SKM-1 (cell line): Measurements from ENCODE around the gene KIAA0232.
"Not testable (repeated sequence)": the region's sequence is repeated elsewhere in the genome, so short reads cannot be mapped to it uniquely, and the experiment has no call there.

ENCODE experiments used
- DNase-seq: peaks from one replicate; lab custom pipeline; 2025; ENCODE audit not compliant: unreplicated experiment; lab: John Stamatoyannopoulos, UW

KIAA0232 gene

DNA sequence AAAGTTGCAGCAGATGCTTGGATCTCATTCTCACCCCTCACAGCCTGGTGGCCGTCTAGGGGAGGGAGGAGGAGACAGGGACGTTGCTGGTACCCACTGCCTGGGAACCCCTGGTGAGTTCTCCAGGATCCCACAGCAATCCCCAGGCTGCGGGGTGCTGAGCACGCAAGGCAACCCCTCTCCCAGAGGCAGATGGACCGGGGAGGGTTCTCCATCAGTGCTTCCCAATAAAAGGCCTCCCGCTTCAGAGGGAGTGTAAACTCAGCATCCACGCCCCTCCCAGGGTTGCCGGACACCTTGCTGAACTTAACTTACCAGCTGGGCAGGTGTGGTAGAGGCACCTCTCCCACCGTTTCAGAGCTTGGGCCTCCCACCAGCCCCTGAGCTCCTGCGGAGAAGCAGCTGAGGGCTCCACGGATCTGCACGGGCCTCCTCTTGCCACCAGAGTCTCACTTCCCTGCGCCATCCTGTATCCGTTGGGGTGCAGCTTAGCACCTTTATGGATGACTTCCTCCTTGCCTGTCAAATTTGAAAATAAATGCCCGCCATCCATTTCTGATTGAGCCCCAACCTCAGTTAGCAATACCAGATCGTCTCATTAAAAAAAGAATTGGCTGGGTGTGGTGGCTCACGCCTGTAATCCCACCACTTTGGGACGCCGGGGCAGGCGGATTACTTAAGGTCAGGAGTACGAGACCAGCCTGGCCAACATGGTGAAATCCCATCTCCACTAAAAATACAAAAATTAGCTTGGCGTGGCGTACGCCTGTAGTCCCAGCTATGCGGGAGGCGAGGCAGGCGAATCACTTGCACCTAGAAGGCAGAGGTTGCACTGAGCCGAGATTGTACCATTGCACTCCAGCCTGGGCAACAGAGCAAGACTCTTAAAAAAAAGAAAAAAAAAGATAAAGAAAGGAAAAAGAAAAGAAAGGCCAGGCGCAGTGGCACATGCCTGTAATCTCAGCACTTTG, 112.3 kb downstream of the KIAA0232 start:
- no peak for DNase-seq

DNA sequence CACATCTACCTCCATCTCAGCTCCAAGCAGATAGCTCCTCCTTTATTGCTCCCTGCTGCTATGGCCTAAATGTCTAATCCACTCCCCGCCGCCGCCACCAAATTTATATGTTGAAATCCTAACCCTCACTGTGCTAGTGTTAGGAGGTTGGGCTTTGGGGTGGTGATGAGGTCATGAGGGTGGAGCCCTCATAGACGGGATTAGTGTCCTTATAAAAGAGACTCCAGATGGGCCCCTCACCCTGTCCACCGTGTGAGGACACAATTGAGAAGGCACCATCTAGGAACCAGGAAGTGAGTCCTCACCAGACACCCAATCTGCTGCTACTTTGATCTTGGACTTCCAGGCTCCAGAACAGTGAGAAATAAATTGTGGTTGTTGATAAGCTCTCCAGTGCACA, 113.5 kb downstream of the KIAA0232 start:
- DNase-seq = no peak

DNA sequence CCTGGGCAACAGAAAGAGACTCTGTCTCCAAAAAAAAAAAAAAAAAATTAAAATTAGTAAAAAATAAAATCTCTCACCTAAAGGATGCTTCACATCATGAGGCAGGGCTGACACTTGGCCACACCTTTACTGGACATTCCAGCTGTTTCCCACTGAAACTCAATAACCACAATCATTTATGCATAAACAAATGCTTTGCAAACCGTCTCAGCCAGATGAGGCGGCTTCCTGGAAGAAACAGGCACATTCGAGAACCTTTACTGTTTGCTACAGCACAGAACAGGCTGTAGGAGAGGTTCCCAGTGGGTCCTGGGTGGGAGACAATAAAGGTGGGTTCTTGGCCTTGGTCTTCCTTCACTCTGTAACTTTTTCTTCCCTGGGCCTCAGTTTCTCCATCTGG, 116.2 kb downstream of the KIAA0232 start:
- DNase-seq = no peak

DNA sequence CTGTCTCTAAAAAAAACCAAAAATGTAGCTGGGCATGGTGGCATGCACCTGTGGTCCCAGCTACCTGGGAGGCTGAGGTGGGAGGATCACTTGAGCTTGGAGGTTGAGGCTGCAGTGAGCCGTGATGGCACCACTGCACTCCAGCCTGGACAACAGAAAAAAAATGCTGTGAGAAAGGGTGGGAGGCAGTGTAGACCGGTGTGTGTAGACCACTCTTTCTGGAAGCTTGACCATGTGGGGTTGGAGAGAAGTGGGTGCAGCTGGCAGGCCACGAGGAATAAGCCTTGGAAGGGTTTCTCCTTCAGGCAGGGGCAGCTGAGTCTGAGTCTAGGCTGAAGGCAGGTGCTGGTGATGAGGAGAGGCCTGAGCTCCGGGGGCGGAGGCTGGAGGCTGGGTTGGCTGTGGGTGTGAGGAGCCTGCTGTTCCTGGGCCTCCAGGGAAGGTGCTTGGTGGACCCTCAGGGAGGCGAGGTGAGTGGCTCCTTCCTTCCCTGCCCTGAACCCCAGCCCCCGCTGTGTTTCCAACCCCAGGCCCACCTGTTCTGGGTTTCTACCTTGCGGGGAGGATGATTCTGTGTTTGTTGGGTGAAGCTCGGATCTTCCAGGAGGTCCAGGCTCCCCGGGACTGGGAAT, 117.8 kb downstream of the KIAA0232 start:
- DNase-seq = no peak

DNA sequence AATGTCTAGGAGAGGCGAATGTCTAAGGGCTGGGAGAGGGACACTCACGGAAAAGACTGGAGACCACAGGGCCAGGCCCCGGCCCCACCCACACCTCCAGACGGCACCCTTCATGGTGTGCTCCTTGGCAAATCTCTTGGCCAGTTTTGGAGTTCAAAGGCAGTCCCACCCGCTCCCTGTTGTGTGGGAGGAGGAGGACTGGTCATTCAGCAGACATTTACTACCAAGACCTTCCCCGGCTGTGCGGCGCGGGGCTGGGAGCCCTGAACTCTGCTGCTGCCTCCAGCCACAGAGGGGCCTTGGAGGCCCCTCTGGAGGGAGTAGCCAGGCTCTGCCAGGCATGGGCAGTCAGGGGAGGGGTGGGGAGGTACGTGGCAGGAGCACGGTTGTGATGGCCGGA, 118.4 kb downstream of the KIAA0232 start:
- DNase-seq = no peak

DNA sequence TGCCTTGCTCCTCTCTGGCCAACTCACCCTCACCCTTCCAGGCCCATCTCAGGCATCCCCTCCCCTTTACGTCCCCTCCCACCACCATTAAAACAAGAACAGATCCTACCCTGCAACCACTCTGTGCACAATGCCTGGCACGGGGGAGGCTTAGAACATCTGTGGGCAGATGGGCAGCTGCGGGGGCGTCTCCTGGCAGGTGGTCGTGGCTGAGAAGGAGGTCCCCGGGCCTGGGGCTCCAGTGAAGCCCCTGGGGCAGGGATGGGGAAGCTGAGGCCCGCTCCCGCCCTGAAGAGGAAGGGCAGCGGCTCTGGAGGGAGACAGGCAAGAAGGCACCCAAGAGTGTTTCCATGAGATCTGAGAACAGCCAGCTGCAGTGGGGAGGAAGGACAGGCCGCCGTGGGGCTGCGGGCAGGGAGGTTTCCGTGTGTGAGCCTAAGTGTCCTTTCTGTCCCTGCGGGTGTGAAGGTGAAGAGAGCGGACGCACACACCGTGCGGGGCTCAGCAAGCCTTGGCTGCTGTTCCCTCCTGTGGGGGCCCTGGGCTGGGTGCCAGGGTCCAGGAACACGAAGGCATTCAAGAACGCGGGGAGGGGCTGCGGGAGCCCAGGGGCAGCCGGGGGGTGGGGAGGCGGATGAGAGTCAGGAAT, 119.3 kb downstream of the KIAA0232 start:
- DNase-seq = no peak

DNA sequence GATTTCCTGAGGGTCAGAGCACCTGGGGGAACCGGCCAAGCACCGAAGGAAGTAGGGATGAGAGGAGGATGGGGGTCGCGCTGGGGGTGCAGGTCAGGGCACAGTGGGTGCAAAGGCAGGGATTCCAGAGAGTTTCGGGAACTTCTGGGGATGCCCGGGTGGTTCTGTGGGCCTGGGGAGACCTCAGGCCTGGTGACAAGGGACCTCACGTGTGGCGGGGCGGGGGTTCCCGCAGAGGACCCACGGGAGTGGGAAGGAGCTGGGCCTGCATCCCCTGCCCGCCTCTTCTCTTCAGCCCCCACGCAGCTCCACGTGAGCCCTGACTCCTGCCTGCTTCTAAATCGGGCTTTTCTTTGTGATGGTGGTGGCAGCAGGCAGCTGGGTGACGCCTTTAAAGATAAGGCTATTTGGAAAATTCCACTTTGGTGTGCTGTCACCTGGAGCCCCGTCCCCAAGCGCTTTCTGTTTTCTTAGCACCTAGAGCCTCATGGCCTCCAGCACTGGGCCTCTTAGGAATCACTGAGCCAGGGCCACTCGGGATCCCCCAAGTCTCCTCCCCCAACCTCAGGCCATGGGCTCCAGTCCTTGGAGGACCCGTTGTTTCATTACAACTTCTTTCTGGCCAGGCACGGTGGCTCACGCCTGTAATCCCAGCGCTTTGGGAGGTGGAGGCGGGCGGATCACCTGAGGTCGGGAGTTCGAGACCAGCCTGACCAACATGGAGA, 120.0 kb downstream of the KIAA0232 start:
- DNase-seq = no peak

DNA sequence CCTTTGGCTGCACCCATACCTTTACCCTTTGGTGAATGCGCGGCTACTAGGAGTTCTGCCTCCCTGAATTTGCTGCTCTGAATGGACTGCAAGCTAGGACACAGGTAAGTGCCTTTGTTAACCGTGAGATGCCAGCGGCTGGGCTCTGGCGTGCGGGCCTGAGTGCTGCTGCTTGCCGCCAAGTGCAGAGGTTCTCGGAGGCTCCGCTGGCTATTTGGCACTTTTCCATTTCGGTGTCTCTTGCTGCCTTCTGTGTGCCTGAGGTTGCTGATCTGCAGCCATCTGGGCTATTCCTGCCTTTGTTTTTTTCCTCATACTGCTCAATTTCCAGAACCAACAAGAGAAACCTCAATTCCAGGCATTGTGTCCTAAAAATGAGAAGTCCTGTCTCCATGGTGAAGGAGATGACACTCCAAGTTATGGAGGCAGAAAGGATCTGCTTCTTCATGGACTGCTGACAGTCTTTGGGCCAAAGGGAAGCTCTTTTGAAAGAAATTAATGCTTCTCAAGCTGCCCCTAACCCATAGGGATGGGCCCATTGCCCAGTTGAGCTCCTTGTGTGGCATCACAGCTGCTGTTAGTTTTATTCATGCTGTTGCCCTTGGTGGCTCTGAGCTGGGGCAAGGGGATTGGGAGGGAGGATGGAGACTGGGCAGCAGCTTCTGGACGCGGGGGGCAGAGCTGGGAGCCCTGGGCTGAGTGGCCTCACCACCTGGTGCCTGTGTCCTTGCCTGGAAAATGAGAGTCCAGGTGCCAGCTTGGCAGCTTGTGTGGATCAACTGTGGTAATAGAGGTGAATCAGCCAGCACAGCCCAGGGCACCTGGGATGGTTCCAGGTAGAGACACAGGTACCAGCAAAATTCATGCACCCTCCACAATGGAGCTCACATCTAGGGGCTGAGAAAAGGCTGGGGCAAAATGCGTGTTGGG, 123.3 kb downstream of the KIAA0232 start:
- no peak for DNase-seq

DNA sequence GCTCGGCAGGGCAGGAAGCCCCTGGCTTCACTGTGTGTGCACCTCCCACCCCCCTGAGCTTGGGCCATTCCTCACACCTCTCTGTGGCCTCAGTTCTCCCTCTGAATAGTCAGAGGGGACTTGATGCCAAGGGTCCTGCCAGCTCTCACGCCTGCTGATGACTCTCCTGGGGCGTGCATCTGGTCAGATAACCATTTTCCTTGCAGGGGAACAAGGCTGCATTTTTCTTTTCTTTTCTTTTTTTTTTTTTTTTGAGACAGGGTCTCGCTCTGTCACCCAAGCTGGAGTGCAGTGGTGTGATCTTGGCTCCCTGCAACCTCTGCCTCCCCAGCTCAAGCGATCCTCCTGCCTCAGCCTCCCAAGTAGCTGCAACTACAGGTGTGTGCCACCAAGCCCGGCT, 124.0 kb downstream of the KIAA0232 start:
- DNase-seq = not testable (repeated sequence)

DNA sequence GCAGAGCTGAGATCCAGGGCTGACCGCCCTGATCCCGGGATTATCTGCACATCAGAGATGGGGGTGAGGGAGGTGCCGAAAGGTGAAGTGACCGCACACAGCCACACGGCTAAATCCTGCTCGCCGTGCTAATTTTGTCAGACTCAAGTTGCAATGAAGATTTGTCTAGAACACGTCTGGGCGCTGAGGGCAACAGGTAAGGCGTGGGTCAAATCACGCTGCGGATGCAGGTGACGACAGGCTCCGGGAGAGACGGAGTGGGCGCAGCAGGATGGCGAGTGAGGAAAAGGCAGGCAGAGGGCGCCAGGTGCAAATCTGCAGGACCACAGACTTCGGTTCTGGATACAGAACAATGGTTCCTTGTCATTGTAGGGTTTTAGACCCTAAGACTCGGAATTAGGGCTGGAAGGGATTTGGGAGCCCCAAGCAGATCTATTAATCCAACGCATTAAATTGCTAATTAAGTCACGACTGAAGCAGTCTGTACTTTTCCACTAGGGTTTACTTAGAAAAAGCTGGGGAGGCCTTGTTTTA, 125.2 kb downstream of the KIAA0232 start:
- no peak for DNase-seq

DNA sequence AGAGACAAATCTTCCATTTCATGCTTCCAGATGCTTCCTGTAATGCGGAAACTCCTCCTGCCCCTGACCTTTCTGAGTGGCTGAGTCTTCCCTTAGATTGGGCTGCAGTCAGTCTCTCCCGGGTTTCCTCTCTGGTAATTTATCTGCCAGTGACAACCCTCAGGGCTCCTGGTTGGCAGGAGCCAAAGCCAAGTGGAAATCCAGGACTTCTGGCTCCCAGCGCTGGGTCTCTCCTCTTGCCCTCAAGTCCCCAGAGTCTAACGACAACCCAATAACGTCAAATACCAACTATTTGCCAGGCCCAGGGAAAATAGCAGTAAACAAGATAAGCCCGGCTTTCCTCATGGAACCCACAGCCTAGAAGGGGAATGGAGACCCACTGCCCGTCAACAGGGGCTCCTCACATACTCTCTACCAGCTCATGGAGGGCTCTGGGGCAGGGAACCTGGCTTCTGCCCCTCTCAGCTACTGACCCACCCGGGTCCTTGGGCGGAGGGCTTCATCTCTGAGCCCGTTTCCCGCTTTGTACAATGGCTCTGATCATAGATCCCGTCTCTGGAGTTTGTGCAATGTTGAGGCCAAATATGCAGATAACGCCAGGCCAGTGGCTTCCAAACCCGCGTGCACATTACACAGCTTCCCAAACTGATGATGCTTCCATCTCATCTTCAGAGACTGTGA, 126.0 kb downstream of the KIAA0232 start:
- DNase-seq = no peak

DNA sequence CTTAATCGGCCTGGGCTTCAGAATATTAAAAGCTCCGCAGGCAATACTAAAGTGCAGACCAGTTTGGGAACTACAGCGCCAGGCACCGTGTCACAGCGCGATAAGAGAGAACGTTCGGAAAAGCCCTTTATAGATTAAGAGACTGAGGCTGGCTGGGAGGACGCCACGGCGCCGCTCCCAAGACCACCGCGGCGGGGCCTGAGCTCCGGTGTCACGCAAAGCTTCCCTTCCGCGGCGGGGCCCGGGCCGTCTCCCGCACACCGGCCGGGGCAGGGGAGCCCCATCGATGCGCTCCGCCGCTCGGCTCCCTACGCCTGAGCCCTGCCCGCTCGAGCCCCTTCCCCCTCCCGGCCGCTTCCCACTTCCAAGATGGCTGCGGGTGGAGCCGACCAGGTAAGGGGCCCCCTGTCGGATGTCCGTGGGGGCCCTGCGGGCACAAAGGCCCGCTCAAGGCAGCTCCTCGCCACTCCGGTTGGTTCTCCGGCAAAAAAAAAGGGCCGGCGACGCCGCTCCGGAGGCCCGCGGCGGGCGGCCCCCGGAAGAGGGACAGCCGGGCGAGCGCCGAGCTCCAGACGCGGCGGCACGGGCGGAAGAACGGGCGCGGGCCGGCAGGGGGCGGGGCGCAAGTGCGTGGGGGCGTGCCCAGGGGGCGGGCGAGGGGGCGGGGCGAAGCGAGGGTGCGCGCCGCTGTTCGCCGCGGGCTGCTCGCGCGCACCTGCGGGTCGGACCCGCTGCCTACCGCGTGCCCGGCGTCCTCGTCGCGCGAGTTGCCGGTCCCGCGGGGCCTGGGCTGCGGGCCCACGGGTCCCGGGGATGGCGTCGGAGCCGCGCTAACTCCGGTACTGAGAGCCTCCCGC, 126.8 kb downstream of the KIAA0232 start, which contains the start of gene TBC1D14:
Gene TBC1D14 (plus strand): TSS at position 714 of the 857 bp plus-strand sequence. CDS start 13,564 bp downstream, outside the sequence.
- DNase-seq = peak; percentile 85

DNA sequence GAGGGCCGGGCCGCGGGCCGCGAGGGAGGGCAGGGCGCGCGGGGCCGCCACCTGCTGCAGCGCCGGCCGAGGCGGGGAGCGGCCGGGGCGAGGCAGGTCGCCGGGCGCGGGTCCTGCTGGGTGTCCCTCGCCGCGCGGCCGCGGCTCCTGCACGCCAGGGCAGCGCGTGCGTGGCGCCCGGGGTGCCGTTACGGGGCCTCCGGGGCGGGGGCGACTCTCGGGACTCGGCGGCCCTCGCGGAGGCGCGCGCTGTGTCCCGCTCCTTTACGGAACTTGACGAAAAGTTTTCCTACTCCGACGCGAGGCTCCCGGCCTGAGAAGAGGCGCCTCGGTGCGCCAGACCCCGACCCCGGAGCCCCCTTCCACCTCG, 127.4 kb downstream of the KIAA0232 start:
- DNase-seq = no peak

DNA sequence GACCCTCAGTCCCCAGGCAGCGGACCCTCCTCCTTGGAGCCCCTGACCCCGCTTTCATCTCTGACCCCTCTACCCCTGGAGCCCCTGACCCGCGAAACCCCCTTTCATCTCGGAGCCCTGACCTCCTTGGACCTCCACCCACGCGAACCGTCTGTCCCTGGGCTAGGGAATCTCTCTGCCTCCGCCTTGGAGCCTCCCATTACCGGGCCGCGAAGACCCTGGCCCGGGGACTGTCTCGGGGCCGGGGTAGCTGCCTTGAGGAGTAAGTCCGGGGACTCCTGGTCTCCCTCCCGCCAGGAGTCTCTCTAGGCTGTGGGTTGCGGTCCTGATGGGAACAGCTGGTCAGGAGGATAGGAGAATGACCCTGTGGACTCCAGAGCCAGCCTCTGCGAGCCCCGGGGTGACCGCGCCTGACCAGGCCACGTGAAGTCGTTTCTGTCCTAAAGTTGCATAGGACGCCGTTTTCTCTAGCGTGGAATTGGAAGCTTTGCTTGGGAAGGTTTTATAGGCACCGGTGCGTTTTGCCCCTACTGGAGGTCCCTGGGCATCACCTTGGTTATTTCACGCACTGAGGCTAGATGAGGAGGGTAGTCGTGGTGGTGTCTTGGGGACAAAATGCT, 127.9 kb downstream of the KIAA0232 start:
- no peak for DNase-seq

DNA sequence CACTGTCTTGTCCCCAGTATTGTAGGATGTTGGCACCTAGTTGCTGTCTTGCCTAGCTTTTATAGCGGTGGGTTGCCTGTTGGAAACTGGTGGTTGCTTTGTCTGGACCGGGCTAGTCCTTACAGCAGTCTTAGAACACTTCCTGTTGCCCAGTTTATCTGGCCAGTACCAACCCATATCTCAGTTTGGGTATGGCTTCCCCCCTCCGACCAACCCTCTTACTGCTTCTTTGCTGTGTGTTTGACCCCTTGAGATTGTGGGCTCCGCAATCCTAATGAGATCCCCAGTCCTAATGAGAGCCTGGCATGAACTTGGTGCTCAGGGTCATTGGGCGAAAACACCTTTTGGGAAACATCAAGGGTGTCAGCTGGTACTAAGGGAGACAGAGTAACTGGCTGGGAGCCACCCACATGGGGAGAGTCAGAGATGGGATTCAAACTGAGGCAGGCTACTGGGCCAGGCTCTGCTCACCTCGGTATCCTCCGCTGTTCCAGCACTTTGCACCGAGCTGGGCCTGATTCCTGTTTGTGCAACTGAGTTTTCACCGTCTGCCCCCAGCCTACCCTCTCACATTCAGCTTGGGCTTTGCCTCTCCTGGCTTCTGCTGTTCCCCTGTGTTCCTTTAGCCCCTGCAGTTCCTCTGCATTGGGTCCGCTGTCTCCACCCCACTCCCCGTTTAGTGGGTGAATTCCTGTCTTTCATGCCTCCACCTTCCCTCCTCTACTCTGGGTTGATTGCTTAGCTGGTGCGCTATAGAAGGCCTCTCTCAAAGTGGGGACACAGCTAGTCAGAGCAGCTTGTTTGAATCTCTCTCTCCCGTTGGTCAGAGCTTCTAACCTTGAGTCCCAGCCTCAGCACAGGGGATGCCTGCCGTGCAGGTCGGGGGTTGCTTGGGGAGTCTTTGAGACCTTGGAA, 128.7 kb downstream of the KIAA0232 start:
- DNase-seq = no peak

DNA sequence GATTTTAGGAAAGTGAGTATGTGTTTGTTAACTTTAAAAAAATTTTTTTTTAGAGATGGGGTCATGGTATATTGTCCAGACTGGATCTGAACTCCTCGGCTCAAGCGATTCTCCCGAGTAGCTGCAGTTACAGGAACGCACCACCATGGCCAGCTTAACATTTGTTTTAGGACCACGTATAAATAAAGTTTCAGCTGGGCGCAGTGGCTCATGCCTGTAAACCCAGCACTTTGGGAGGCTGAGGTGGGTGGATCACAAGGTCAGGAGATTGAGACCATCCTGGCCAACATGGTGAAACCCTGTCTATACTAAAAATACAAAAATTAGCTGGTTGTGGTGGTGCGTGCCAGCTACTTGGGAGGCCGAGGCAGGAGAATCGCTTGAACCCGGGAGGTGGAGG, 129.4 kb downstream of the KIAA0232 start:
- DNase-seq = not testable (repeated sequence)

DNA sequence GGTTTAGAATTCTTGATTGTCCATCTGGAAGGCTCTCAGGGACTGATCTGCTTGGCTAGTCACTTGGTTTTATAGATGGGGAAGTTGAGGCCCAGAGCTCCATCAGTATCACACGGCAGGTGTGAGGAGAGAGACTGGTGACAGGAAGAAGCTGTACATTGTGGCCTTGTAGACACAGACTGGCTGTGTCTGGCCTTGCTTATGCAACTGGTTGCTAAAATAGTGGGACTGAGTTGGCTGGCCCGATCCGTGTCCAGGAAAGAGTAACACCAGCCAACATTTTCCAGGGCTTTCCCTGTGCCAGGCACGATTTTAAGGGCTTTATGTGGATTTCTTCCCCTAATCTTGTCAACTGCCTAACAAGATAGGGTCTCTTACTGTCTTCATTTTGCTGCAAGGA, 129.9 kb downstream of the KIAA0232 start:
- peak; percentile 58 for DNase-seq
